ENCODE measurements around the gene AATF. TPM values are rescaled to one million over a fixed set of nuclear protein-coding genes. Genes with fewer than 3 reads are reported as not detected.

AATF gene
- total RNA-seq, 4 donors from 2014 or later, result 22.4 to 36.4 (median 32.4) TPM

GRCh38 chr17:36923814-36924221 lies 24.9 kb upstream of the AATF start:
- H3K36me3 ChIP-seq, result no peaks in the 10 kb centered on the region
- H3K27ac ChIP-seq, result no peak overlapping the region
- intact Hi-C loops (cut with DNase I), result no loop called here
- peaks cover 0 to 24% (median 10%) of the 10 kb centered on the region in 3 donors for H3K4me1 ChIP-seq
- no peaks in the 10 kb centered on the region for H3K9me3 ChIP-seq
- no peak for DNase-seq
- TF ChIP-seq POLR2A (IDR thresholded peaks at IDR 0.05), result no peak
- TF ChIP-seq CTCF (IDR thresholded peaks at IDR 0.05), result no peak
- H3K27me3 ChIP-seq, result peaks cover 0 to 97% (median 10%) of the 10 kb centered on the region in 4 donors
- WGBS, 2 donors, result 26 to 38% methylated on average over 1 to 2 of the region's 5 CpGs
- no peak overlapping the region for H3K4me3 ChIP-seq

DNA sequence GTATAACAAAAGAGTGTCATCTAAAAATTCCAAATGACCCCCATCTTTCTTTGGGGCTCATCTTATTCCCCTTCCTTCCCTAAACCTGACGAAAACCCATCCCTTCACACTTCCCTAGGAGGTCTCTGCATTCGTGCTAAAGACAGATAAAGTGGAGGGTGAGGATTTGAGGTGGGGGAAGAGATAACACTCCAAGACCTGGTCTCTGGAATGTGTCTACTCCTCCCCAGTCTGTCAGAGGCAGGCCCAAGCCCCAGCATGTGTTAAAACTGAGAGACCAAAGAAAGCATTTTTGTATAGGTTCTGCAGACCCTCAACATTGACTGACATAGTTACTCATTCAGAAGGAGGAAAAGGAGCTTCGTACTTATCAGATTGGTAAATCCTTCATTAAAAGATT lies 22.5 kb upstream of the AATF start:
- intact Hi-C loops (cut with DNase I), result no loop called here
- no peak overlapping the region for H3K4me3 ChIP-seq
- WGBS, 2 donors, result 87 to 89% methylated on average over 3 of the region's 3 CpGs
- TF ChIP-seq CTCF (IDR thresholded peaks at IDR 0.05) (no peak), POLR2A (IDR thresholded peaks at IDR 0.05) (no peak)
- H3K9me3 ChIP-seq, result no peaks in the 10 kb centered on the region
- H3K36me3 ChIP-seq, result no peaks in the 10 kb centered on the region
- peaks cover 3 to 97% (median 30%) of the 10 kb centered on the region in 4 donors for H3K27me3 ChIP-seq
- DNase-seq, result no peak
- no peak overlapping the region for H3K27ac ChIP-seq
- H3K4me1 ChIP-seq, result peaks cover 0 to 14% (median 0%) of the 10 kb centered on the region in 3 donors

DNA sequence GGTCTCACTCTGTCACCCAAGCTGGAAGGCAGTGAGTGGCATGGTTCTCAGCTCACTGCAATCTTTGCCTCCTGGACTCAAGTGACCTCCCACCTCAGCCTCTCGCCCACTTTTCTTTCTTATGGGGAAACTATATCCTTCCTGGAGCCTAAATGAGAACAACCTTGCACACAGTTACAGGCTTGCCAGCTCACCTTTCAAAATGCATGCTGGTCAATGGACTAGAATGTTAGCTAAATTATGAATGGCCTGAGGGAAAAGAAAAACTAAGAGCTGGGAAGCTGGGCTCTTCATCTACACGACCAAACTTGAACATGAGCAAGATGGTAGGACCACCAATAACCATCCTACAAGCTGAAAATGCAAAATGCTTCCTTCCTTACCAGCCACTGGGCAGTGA lies 22.1 kb upstream of the AATF start:
- peaks cover 2 to 14% (median 4%) of the 10 kb centered on the region in 3 donors for H3K4me1 ChIP-seq
- H3K9me3 ChIP-seq, result no peaks in the 10 kb centered on the region
- intact Hi-C loops (cut with DNase I), result no loop called here
- no peak for TF ChIP-seq POLR2A (IDR thresholded peaks at IDR 0.05)
- no peak for TF ChIP-seq CTCF (IDR thresholded peaks at IDR 0.05)
- no peak overlapping the region for H3K4me3 ChIP-seq
- no peak for DNase-seq
- H3K27ac ChIP-seq, result no peak overlapping the region
- no peaks in the 10 kb centered on the region for H3K36me3 ChIP-seq
- H3K27me3 ChIP-seq, result peaks cover 8 to 97% (median 35%) of the 10 kb centered on the region in 4 donors
- WGBS, 2 donors, result 54 to 59% methylated on average over 2 of the region's 2 CpGs

DNA sequence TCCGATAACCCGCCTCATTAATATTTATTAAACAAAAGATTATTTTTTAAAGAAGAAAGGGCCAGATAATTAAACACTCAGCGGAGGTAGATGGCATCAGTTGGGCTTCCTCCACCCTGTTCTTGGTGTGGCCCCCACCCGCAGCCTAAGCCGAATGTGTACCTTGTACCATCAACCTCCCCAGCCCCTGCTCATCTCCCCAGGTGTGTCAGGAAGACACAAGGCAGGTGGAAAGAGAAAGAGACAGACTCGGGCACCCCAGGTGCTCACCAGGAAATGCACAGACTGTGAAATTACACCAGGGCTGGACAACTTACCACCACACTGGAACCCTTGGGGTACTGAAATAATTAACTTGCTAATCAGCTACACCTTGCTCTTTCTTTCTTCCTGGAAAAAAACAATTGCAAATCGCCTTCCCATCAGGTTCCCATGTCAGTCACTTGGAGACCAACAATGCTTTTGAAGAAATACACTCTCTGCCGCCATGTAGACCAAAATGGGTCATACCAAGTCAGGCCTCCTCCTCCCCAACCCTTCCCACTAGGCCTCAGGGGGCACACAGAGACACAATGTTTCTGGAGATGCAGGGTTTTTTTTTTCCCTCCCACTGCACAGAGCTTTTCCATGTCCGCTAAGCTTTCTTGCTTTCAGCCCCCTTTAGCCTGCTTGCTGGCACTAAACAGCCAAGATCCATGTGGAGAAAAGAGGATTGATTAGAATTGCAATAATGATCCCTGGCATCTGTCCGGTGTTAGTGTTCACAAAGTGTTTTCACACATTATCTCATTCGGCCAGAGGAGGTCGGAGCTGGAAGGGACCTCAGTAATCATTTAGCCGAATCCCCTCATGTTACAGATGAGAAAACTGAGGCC lies 20.0 kb upstream of the AATF start:
- H3K27me3 ChIP-seq, result peaks cover 14 to 98% (median 53%) of the 10 kb centered on the region in 4 donors
- WGBS, 2 donors, result 52 to 74% methylated on average over 12 to 13 of the region's 13 CpGs
- no peaks in the 10 kb centered on the region for H3K9me3 ChIP-seq
- no peak for TF ChIP-seq POLR2A (IDR thresholded peaks at IDR 0.05)
- no peak for TF ChIP-seq CTCF (IDR thresholded peaks at IDR 0.05)
- intact Hi-C loops (cut with DNase I), result no loop called here
- DNase-seq, result no peak
- no peaks in the 10 kb centered on the region for H3K36me3 ChIP-seq
- no peak overlapping the region for H3K4me3 ChIP-seq
- H3K27ac ChIP-seq, result no peak overlapping the region
- H3K4me1 ChIP-seq, result peaks cover 22 to 30% (median 24%) of the 10 kb centered on the region in 3 donors

DNA sequence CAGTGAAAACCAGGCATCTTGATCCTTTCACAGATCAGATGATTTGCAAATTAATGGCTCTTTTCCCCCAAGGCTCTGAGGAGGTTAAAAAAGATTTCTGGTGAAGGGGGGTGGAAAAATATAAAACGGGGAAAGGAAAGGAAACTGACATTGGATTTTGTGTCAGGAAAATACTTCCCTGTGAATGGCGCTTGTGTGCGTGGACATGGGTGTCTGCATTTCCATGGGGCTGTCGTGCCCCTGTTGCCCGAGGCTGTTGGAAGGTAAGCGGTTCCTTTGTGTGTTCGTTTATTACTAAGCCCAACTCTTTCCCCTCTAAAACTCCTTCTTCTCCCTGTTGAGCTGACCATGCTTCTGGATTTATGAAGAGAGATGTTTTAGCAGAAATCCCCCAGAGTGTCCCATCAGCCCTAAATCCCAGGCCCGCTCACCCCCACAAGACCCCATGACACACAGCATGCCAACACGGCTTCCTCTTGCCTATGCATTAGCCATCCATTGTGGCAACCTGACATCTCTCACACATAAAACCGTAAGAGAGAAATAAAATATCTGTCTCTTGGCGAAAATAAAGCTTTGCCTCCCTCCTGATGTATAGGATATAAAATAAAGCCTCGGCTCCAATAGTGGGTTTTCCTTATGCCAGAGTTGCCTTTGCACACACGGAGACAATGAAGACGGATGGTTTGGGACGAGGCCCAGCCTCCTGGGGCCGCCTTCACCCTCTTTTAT lies 18.7 kb upstream of the AATF start:
- TF ChIP-seq CTCF (IDR thresholded peaks at IDR 0.05) (no peak), POLR2A (IDR thresholded peaks at IDR 0.05) (no peak)
- intact Hi-C loops (cut with DNase I), result no loop called here
- Histone ChIP-seq H3K9me3 (no peaks in the 10 kb centered on the region), H3K4me3 (no peak overlapping the region), H3K27me3 (peaks cover 25 to 100% (median 66%) of the 10 kb centered on the region in 4 donors), H3K4me1 (peaks cover 35 to 43% (median 37%) of the 10 kb centered on the region in 3 donors), H3K27ac (no peak overlapping the region), H3K36me3 (no peaks in the 10 kb centered on the region)
- WGBS, 2 donors, result 29 to 45% methylated on average over 16 of the region's 16 CpGs
- no peak for DNase-seq
